Activated naive CD4-positive, alpha-beta T cell treated with anti-CD3 and anti-CD28 coated beads, Interleukin-2, amount 10 ng/mL, durations not matched to agents 7 days and 5 days (primary cell): Measurements from ENCODE around the gene WASHC4.
"Not testable (repeated sequence)": the region's sequence is repeated elsewhere in the genome, so short reads cannot be mapped to it uniquely, and the experiment has no call there.

Experiments used
- CTCF ChIA-PET: fragments of 350-600 bp; sonication (Branson Sonifier 250); formaldehyde crosslinking; loops from one replicate; lab custom pipeline; 2021; ENCODE audit warnings: antibody characterized with exemption; lab: Charles Lee
- DNase-seq: peaks from one replicate; pipeline ENCODE4 v3.0.0-alpha.2; 2020
- H3K27ac Mint-ChIP-seq: one replicate; pipeline ENCODE4 v1.8.0; 2021; ENCODE audit warnings: mild to moderate bottlenecking, moderate library complexity, mixed read lengths
- H3K27me3 Mint-ChIP-seq: one replicate; pipeline ENCODE4 v1.8.0; 2021; ENCODE audit warnings: mild to moderate bottlenecking, mixed read lengths
- H3K36me3 Mint-ChIP-seq: one replicate; pipeline ENCODE4 v1.8.0; 2021; ENCODE audit warnings: mixed read lengths
- H3K4me1 Mint-ChIP-seq: one replicate; pipeline ENCODE4 v1.8.0; 2021; ENCODE audit warnings: mixed read lengths
- H3K4me3 Mint-ChIP-seq: one replicate; pipeline ENCODE4 v1.8.0; 2021; ENCODE audit warnings: mild to moderate bottlenecking, moderate library complexity, mixed read lengths
- H3K9me3 Mint-ChIP-seq: one replicate; pipeline ENCODE4 v1.8.0; 2021; ENCODE audit warnings: mixed read lengths

Gene WASHC4

DNA sequence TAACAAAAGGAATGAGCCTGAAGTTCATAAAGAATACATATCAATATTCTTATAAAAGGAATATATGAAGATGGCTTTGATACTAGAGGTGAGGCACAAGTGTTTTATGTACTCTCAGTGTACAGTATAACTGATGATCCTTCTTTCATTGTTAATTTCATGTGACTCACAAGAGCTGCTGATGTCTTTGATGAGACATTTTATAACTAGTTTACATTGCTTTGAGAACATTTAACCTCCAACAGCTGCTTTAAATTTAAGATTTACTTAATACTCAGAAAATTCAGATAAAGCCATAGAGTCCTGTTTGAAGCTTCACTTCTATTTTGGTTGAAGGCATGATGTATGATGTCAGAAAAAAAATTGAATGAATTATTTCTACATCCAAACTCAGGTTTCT, 59.8 kb downstream of the WASHC4 start:
- no peaks in the 10 kb centered on the region for H3K27me3 Mint-ChIP-seq
- no peaks in the 10 kb centered on the region for H3K9me3 Mint-ChIP-seq
- CTCF ChIA-PET: no interaction called here
- no peak overlapping the region for H3K4me3 Mint-ChIP-seq
- H3K27ac Mint-ChIP-seq: no peak overlapping the region
- H3K36me3 Mint-ChIP-seq: peaks cover 46% of the 10 kb centered on the region
- no peaks in the 10 kb centered on the region for H3K4me1 Mint-ChIP-seq
- DNase-seq: no peak

DNA sequence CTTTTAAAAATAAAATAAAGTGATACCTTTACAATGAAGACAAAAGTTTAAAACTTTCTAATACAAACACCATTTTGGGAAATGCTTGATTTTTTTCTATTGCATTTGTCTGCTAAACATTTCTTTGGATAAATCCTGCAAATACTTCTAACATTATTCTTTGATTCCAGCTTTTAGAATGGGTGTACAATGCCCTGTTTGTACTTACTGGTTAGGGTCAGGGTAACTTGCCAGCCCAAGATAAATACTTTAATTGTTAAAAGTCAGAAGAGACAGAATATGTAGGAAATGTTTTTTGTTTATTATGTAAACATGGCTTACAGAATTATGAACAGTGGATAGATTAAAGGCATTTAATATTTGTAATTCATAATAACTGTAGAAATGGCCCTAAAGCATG, 60.5 kb downstream of the WASHC4 start:
- no peaks in the 10 kb centered on the region for H3K4me1 Mint-ChIP-seq
- H3K36me3 Mint-ChIP-seq: peaks cover 45% of the 10 kb centered on the region
- no peaks in the 10 kb centered on the region for H3K9me3 Mint-ChIP-seq
- H3K27ac Mint-ChIP-seq: no peak overlapping the region
- CTCF ChIA-PET: no interaction called here
- DNase-seq: no peak
- no peaks in the 10 kb centered on the region for H3K27me3 Mint-ChIP-seq
- no peak overlapping the region for H3K4me3 Mint-ChIP-seq

DNA sequence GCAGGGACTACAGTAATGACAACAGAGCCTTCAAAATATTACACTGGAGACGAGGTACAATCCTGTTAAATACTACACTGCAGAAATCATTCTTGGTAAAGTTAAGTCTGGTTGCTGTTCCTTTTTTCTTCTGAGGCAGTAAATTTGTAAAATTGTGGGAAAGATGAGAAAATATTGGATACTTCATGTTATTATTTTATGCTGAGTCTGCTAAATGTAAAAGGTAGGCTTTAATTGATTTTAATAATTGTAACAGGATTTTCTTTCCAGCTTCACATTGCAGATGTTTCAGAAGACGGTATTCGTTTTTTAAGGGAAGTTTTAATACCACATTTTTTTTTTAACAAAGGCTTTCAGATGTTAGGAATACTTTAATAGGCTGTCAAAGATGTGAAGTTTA, 62.6 kb downstream of the WASHC4 start:
- CTCF ChIA-PET: interaction anchor here (0.6 kb wide), 1 partner anchor 11 kb away, joined by 3 read pairs; no protein-coding TSS in a partner anchor
- Mint-ChIP-seq H3K9me3 (no peaks in the 10 kb centered on the region), H3K36me3 (peaks cover 39% of the 10 kb centered on the region), H3K27ac (no peak overlapping the region), H3K4me3 (no peak overlapping the region), H3K27me3 (no peaks in the 10 kb centered on the region), H3K4me1 (no peaks in the 10 kb centered on the region)
- DNase-seq: no peak

DNA sequence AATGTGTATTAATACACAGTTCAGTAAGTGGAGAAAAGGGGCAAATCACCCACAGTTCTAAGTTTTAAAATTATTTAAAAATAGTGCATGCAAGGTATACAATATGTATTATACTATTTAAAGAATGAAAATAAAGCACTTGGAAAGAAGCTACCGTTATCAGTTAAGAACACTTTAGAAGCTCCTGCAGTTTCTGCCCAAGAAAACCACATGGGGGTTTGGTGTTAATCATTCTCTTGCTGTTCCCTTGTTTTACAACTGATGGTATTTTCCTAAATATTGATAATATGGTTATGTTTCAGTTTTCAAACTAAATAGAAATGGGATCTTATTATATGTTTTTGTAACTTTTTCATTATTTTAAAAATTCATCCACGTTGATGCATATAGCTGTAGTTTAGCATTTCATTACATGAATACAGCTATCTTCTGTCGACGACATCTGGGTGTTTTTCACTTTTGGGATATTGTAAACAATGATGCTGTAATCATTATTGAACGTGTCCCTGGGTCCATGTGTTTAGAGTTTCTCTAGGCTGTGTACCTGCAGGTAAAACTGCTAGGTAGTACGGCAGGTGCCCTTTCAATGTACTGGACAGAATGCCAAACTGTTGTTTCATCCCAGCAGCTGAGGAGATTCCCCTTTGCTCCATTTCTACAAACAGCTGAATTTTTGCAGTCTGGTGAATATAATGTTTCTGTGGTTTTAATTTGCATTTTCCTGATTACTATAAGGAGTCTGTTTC, 64.3 kb downstream of the WASHC4 start:
- Mint-ChIP-seq H3K36me3 (peaks cover 52% of the 10 kb centered on the region), H3K27ac (no peak overlapping the region), H3K27me3 (no peaks in the 10 kb centered on the region), H3K4me1 (no peaks in the 10 kb centered on the region), H3K4me3 (no peak overlapping the region), H3K9me3 (no peaks in the 10 kb centered on the region)
- CTCF ChIA-PET: no interaction called here
- no peak for DNase-seq

DNA sequence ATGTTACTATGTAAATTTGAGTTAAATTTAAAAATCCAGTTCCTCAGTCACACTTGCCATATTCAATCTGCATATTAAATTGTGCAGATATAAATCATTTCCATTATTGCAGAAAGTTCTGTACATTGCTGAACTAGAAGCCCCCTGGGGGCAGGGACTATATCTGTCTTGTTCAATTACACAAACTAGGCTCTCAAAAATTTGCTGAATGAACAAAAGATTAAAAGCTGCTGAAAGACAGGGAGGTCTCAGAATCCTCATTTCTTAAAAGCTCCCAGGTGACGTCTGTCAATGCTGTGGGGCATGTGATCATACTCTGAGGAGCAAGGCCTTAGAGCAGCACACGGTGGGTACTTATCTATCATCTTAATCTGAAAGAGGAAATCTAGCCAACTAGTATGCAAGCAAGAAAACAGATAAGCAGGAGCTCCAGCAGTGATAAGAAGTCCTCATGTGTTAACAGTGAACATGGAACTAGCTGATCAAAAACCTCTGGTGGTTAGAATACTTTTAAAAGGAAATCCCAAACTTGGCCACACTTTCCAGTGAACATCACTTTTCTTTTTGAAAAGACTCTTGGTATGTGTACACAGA, 68.0 kb downstream of the WASHC4 start:
- Mint-ChIP-seq H3K27ac (no peak overlapping the region), H3K36me3 (peaks cover 50% of the 10 kb centered on the region), H3K4me1 (no peaks in the 10 kb centered on the region), H3K27me3 (no peaks in the 10 kb centered on the region), H3K9me3 (peaks cover 6% of the 10 kb centered on the region), H3K4me3 (no peak overlapping the region)
- DNase-seq: no peak
- CTCF ChIA-PET: interaction anchor here (0.7 to 1.2 kb wide), 2 partner anchors 9 to 156 kb away, joined by 3 read pairs; no protein-coding TSS in a partner anchor

DNA sequence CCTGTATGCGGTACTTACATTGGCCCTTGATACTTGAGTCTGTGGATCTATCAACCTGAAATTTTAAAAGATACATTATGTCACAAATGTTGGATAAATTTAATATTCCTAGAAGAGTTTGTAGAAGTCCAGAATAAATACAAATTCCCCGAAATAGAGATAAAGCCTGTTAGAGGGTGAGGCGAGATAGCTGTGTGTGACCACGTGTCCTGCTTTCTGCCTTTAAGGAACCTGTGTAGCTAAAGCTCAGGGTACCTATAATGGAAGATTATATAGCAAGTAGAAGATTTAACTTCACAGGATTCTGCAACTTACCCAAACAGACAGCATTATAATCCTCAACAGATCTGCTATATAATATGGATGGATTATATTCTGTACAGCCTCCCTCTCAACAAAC, 69.7 kb downstream of the WASHC4 start:
- Mint-ChIP-seq H3K27ac (no peak overlapping the region), H3K36me3 (peaks cover 61% of the 10 kb centered on the region), H3K9me3 (peaks cover 6% of the 10 kb centered on the region), H3K4me1 (no peaks in the 10 kb centered on the region), H3K4me3 (no peak overlapping the region), H3K27me3 (no peaks in the 10 kb centered on the region)
- CTCF ChIA-PET: no interaction called here
- DNase-seq: no peak

DNA sequence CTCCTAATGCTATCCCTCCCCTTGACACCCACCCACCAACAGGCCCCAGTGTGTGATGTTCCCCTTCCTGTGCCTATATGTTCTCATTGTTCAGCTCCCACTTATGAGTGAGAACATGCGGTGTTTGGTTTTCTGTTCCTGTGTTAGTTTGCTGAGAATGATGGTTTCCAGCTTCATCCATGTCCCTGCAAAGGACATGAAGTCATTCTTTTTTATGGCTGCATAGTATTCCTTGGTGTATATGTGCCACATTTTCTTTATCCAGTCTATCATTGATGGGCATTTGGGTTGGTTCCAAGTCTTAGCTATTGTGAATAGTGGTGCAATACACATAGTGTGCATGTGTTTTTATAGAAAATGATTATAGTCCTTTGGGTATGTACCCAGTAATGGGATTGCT, 71.6 kb downstream of the WASHC4 start:
- H3K27ac Mint-ChIP-seq, H3K4me1 Mint-ChIP-seq, DNase-seq, CTCF ChIA-PET, H3K27me3 Mint-ChIP-seq, H3K4me3 Mint-ChIP-seq: not testable (repeated sequence)
- peaks cover 12% of the 10 kb centered on the region for H3K9me3 Mint-ChIP-seq
- H3K36me3 Mint-ChIP-seq: peaks cover 72% of the 10 kb centered on the region

DNA sequence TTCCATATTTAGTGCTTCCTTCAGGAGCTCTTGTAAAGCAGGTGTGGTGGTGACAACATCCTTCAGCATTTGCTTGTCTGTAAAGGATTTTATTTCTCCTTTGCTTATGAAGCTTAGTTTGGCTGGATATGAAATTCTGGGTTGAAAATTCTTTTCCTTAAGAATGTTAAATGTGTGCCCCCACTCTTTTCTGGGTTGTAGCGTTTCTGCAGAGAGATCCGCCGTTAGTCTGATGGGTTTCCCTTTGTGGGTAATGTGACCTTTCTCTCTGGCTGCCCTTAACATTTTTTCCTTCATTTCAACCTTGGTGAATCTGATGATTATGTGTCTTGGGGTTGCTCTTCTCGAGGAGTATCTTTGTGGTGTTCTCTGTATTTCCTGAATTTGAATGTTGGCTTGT, 75.9 kb downstream of the WASHC4 start:
- peaks cover 69% of the 10 kb centered on the region for H3K36me3 Mint-ChIP-seq
- CTCF ChIA-PET, H3K4me1 Mint-ChIP-seq, H3K27ac Mint-ChIP-seq, DNase-seq, H3K27me3 Mint-ChIP-seq, H3K4me3 Mint-ChIP-seq: not testable (repeated sequence)
- peaks cover 12% of the 10 kb centered on the region for H3K9me3 Mint-ChIP-seq

DNA sequence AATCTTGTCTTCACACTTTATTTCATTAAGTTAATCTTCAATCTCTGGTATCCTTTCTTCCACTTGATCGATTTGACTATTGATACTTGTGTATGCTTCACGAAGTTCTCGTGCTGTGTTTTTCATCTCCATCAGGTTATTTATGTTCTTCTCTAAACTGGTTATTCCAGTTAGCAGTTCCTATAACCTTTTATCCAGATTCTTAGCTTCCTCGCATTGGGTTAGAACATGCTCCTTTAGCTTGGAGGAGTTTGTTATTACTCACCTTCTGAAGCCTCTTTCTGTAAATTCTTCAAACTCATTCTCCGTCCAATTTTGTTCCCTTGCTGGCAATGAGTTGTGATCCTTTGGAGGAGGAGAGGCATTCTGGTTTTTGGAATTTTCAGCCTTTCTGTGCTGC, 76.4 kb downstream of the WASHC4 start:
- Mint-ChIP-seq H3K36me3 (peaks cover 72% of the 10 kb centered on the region), H3K9me3 (peaks cover 12% of the 10 kb centered on the region)
- DNase-seq, H3K27ac Mint-ChIP-seq, H3K4me1 Mint-ChIP-seq, H3K27me3 Mint-ChIP-seq, H3K4me3 Mint-ChIP-seq: not testable (repeated sequence)
- CTCF ChIA-PET: interaction anchor here (1.4 kb wide), 1 partner anchor 8 kb away, joined by 3 read pairs; no protein-coding TSS in a partner anchor

DNA sequence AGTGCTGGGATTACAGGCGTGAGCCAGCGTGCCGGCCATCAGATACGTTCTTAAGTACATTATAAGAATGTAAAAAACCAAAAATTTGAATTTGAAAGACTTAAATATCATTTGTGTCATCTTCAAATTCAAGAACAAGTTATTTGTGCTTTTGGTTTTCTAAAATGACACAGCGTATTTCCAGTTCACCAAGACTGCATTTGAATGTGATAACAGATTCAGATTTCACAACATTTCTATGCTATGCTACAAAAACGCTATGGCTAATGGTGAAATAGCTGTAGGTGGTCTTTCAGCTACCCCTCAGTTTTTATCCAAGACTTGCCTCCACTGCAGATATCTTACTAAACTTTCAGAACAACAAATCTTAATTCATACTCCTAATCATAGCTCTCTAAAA, 81.8 kb downstream of the WASHC4 start:
- Mint-ChIP-seq H3K9me3 (no peaks in the 10 kb centered on the region), H3K4me3 (no peak overlapping the region), H3K27me3 (no peaks in the 10 kb centered on the region), H3K4me1 (no peaks in the 10 kb centered on the region), H3K36me3 (peaks cover 52% of the 10 kb centered on the region), H3K27ac (no peak overlapping the region)
- CTCF ChIA-PET: no interaction called here
- DNase-seq: no peak

DNA sequence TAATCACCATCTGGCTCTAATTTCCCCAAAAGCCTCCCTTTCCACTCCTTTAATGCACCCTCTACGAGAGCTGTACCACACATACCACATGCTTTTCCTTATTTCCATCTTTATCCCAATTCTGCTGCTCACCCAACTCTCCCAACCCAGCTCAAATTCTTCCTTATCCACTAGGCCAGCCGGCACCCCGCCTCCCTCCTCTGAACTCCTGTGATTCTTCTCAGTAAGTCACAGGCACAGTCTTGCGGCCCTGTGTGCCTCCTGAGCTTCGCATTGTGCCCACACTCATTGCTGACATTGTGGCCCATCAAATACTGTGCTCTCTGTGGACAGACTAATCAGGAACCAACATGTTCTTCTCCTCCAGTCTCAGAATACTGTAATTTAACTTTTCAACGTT, 83.0 kb downstream of the WASHC4 start:
- CTCF ChIA-PET: no interaction called here
- Mint-ChIP-seq H3K27ac (no peak overlapping the region), H3K4me3 (no peak overlapping the region), H3K27me3 (no peaks in the 10 kb centered on the region), H3K36me3 (peaks cover 49% of the 10 kb centered on the region), H3K9me3 (no peaks in the 10 kb centered on the region), H3K4me1 (no peaks in the 10 kb centered on the region)
- DNase-seq: no peak

DNA sequence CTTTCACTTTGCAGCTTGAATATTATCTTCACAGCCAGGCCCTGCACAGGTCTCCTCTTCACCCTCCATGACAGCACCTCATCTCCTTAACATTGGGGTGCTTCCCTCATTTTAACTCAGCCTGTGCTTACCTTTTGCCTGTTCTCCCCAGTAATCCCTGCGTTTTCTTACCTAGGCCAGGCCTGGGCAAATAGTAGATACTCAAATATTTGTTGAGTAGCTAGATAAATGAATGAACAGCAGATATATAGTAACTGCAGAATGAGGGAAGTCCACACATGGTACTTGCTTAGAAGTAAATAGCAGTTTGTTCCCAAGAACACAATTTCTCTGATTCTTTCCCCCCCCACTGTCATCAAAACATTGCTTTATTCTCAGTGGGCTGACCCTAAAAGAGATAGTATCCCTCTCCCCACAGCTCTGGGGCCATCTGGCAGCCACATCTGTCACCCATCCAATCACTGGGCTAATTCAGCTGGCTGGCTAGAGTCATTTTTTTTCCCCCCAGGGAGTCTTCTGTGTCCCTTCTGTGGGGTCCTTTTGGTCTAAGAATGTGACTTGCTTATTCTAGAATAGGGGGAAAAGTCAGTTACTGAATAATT, 85.2 kb downstream of the WASHC4 start:
- H3K27ac Mint-ChIP-seq: no peak overlapping the region
- DNase-seq: no peak
- H3K27me3 Mint-ChIP-seq: no peaks in the 10 kb centered on the region
- CTCF ChIA-PET: interaction anchor here (0.9 kb wide), 1 partner anchor 191 kb away, joined by 3 read pairs; no protein-coding TSS in a partner anchor
- no peaks in the 10 kb centered on the region for H3K4me1 Mint-ChIP-seq
- H3K9me3 Mint-ChIP-seq: no peaks in the 10 kb centered on the region
- H3K36me3 Mint-ChIP-seq: peaks cover 50% of the 10 kb centered on the region
- H3K4me3 Mint-ChIP-seq: no peak overlapping the region

DNA sequence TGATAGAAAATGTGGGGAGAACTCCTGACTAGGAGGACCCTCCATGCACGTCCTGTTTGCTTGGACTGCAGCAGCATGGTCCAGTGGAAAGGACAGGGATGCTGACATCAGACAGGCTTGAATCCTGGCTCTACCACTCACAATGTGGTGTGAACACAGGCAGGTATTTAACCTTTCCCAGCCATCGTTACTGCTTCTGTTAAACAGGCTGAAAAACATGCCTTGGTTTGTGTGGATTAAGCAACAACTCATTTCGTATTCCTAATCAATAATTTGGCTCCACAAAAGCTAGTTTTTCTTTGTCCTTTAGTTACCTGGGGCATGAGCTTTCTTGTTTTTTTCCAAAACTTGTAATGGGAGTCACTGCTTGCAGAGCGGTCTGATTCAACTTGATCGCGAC, 87.4 kb downstream of the WASHC4 start:
- no peak for DNase-seq
- Mint-ChIP-seq H3K27ac (no peak overlapping the region), H3K27me3 (no peaks in the 10 kb centered on the region), H3K4me3 (no peak overlapping the region), H3K4me1 (no peaks in the 10 kb centered on the region), H3K9me3 (no peaks in the 10 kb centered on the region), H3K36me3 (peaks cover 35% of the 10 kb centered on the region)
- CTCF ChIA-PET: no interaction called here

DNA sequence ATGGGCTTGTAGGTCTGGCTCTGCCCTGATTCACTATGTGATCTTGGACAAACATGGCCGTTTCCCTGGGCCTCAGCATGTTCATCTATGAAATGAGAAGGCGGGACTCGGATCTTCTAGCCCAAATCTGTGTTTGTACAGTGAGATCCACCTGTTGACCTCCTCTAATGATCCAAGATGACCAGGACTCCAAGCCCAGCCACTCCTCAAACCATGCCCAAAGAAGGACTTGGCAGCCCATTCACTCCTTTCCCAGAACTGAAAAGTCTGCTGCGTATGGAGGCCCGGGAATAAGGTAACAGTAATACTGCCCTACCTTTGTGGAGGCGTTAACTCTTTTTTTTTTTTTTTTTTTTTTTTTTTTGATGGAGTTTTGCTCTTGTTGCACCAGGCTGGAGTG, 88.6 kb downstream of the WASHC4 start:
- H3K4me3 Mint-ChIP-seq: no peak overlapping the region
- H3K4me1 Mint-ChIP-seq: no peaks in the 10 kb centered on the region
- no peak for DNase-seq
- no peaks in the 10 kb centered on the region for H3K9me3 Mint-ChIP-seq
- H3K27ac Mint-ChIP-seq: no peak overlapping the region
- H3K36me3 Mint-ChIP-seq: peaks cover 29% of the 10 kb centered on the region
- no peaks in the 10 kb centered on the region for H3K27me3 Mint-ChIP-seq
- CTCF ChIA-PET: no interaction called here

DNA sequence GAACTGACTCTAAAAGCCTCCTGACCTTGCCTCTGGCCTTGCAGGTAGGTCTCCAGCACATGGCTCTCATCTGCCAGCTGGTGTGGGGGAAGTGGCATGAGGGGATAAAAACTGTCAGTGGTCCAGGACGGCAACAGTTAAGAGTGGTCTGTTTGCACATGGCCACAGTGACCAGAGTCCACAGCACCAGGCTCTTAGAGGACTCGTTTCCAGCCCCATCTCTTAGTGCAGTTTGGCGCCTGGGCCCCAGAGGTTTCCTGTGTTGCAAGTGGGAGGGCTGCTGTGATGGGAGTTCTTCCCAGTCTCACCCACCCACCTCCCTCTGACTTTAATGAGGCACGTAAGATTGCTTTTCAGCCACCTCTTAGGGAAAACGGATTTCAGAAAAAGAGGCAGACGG, 91.4 kb downstream of the WASHC4 start:
- no peaks in the 10 kb centered on the region for H3K9me3 Mint-ChIP-seq
- no peak overlapping the region for H3K27ac Mint-ChIP-seq
- H3K4me1 Mint-ChIP-seq: no peaks in the 10 kb centered on the region
- no peak overlapping the region for H3K4me3 Mint-ChIP-seq
- CTCF ChIA-PET: no interaction called here
- H3K27me3 Mint-ChIP-seq: no peaks in the 10 kb centered on the region
- no peak for DNase-seq
- H3K36me3 Mint-ChIP-seq: peaks cover 21% of the 10 kb centered on the region
